Ovary (tissue), 9 donors: ENCODE measurements around the gene SMARCB1. TPM values are rescaled to one million over a fixed set of nuclear protein-coding genes. Genes with fewer than 3 reads are reported as not detected.

Experiments used
- DNase-seq, 5 donors: peaks; one replicate each; pipeline ENCODE4 v3.0.0-alpha.2; 2019 to 2020
- H3K27ac ChIP-seq, 2 donors: fragments of 200-600 bp; one replicate each; pipeline versions ENCODE4 v1.5.1 to v1.8.0; 2019 to 2022
- H3K27me3 ChIP-seq: fragments of 200-600 bp; one replicate; pipeline ENCODE4 v1.8.0; 2022
- H3K36me3 ChIP-seq: fragments of 200-600 bp; sonication (generic); one replicate; pipeline ENCODE4 v1.5.1; 2019
- H3K4me1 ChIP-seq: one replicate; pipeline ENCODE4 v1.8.1; 2013; ENCODE audit warnings: mild to moderate bottlenecking, moderate library complexity; ENCODE audit not compliant: insufficient read depth
- H3K4me3 ChIP-seq: fragments of 200-600 bp; sonication (generic); one replicate; pipeline ENCODE4 v1.5.1; 2017
- H3K9me3 ChIP-seq, 2 donors: fragments of 200-600 bp in 1 of 2; sonication (generic) in 1 of 2; one replicate each; pipeline versions ENCODE4 v1.5.1 to v1.8.1; 2013 to 2019; ENCODE audit warnings: mild to moderate bottlenecking in 1 of 2, moderate library complexity in 1 of 2
- CTCF ChIP-seq, 3 donors: fragments of 450-650 bp in 2 of 3; fragments of 200-600 bp in 1 of 3; IDR thresholded peaks; one replicate each; pipeline versions ENCODE4 v1.5.1 to v1.8.0; 2016 to 2022; ENCODE audit warnings: antibody characterized with exemption in 3 of 3, mild to moderate bottlenecking in 1 of 3
- EP300 ChIP-seq: sonication (generic); formaldehyde crosslinking; IDR thresholded peaks from one replicate; pipeline ENCODE4 v1.6.1; 2017; ENCODE audit warnings: antibody characterized with exemption
- POLR2A ChIP-seq: fragments of 450-650 bp; IDR thresholded peaks from one replicate; pipeline ENCODE4 v1.6.1; 2017; ENCODE audit warnings: antibody characterized with exemption, mild to moderate bottlenecking, moderate library complexity
- WGBS, 3 donors: extraction: QIAGEN DNeasy Blood & Tissue Kit in 1 of 3; methylation state at CpG; one replicate each; pipeline versions ENCODE4 v1.1.5 to v1.1.7; 2013 to 2017; 5-methylcytosine and 5-hydroxymethylcytosine counted together
- intact Hi-C, 4 donors: fragments of 100-400 bp; cut with DNase I; formaldehyde crosslinking; loops; one replicate each; pipeline versions ENCODE4 v1.11.0 to v1.15.1; 2022 to 2023
- polyA plus RNA-seq, 2 donors: library from polyadenylated mRNA; stranded (reverse); fragments of 200-250 nt in 1 of 2; fragments of 350-450 nt in 1 of 2; fragmentation: Illumina TruSeq in 1 of 2; extraction: RNeasy Lipid Tissue Mini Kit (QIAGEN cat#74804) in 1 of 2; gene quantifications; one replicate each; pipeline ENCODE4 v1.2.3, GENCODE V29; 2013 to 2014
- total RNA-seq, 7 donors: library from RNA; depleted of rRNA in 2 of 7; stranded (reverse); fragments of >200 nt in 2 of 7; fragmentation: NEBNext Ultra II Directional in 3 of 7; extraction: Animal tissue kit (Norgen Biotek cat#: 25700) in 3 of 7; gene quantifications; one replicate each; pipeline versions ENCODE4 v1.1.0 to v1.2.4, GENCODE V29; 2016 to 2023
- donor health status: DM: no; HTN: no; CAD: no; lungs with moderate emphysema.
- donor health status: DM: no; HTN: no; CAD: no.
- donor health status: Bipolar disorder and iron deficiency.
- donor health status: DM: yes; HTN: yes; CAD: no.
- donor health status: DM: no; HTN: no; CAD: no.
- donor health status: DM: yes; HTN: yes; CAD: no.

The SMARCB1 gene
- total and polyA plus RNA-seq, 9 donors, result 47.1 to 107 (median 87.0) TPM

GRCh38 chr22:23837911-23838680 lies 51.3 kb downstream of the SMARCB1 start:
- Histone ChIP-seq H3K4me1 (peaks cover 12% of the 10 kb centered on the region), H3K4me3 (peak overlapping the region; percentile 17)
- intact Hi-C loops, result no loop called here

GRCh38 chr22:23838681-23839468 lies 52.1 kb downstream of the SMARCB1 start, which contains the start of gene DERL3:
TSS of gene DERL3 (minus strand) at chr22:23839006. CDS start at chr22:23838987, 19 bp downstream.
- intact Hi-C loops, result no loop called here
- Histone ChIP-seq H3K9me3 (no peaks in the 10 kb centered on the region), H3K27ac (no peak within 1 kb of the TSS), H3K4me3 (peak within 1 kb of the TSS; percentile 17), H3K27me3 (no peaks in the 10 kb centered on the region), H3K36me3 (no peaks in the 10 kb centered on the region), H3K4me1 (peaks cover 12% of the 10 kb centered on the region)
- WGBS, 3 donors, result 2 to 5% (median 3%) methylated on average over 55 to 70 of the region's 70 CpGs
- peak; percentile 87 to 95 (median 92) for DNase-seq
- TF ChIP-seq EP300 (no peak), POLR2A (no peak)

More at GRCh38 chr22:23837911-23838680, 51.3 kb downstream of the SMARCB1 start:
- TF ChIP-seq CTCF (IDR thresholded peaks at IDR 0.05) (no peak), EP300 (no peak), POLR2A (no peak)
- H3K27me3 ChIP-seq, result no peaks in the 10 kb centered on the region
- DNase-seq, result peak in 1 of 5 donors; percentile 57
- 58 to 64% (median 60%) methylated on average over 39 to 41 of the region's 41 CpGs for WGBS, 3 donors
- no peak overlapping the region for H3K27ac ChIP-seq
- H3K9me3 ChIP-seq, result no peaks in the 10 kb centered on the region
- H3K36me3 ChIP-seq, result no peaks in the 10 kb centered on the region

- no peaks in the 10 kb centered on the region for H3K27me3 ChIP-seq
- DNase-seq, result no peak
- H3K27ac ChIP-seq, result no peak overlapping the region
- no peak overlapping the region for H3K4me3 ChIP-seq
- H3K9me3 ChIP-seq, result no peaks in the 10 kb centered on the region
- H3K4me1 ChIP-seq, result peaks cover 12% of the 10 kb centered on the region
- intact Hi-C loops, result loop anchor here in 1 of 4 donors (10.0 kb wide), 1 partner anchor 305 kb away; no protein-coding TSS in a partner anchor
- TF ChIP-seq POLR2A (no peak), CTCF (IDR thresholded peaks at IDR 0.05) (no peak), EP300 (no peak)
- H3K36me3 ChIP-seq, result no peaks in the 10 kb centered on the region
- WGBS, 3 donors, result 83 to 92% (median 90%) methylated on average over 7 of the region's 7 CpGs
Observed at GRCh38 chr22:23840026-23840425, 53.3 kb downstream of the SMARCB1 start.

DNA sequence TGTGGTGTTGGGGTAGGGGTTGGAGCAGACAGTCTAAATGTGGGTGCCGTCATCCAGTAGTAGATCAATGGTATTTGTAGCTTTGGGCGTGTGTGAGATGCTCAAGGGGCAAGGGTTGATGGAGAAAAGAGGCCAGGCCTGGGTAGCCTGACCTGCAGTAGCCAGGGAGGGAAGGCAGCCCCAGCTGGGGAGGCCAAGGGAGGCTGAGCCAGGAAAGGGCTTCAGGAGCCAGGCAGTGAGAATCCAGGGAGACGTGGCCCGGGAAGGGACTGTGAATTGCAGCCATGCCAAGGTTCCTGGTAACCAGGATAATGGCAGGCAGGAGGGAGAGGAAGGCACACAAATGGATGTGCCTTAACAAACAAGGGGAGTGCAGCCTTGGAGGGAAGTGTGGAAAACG lies 54.5 kb downstream of the SMARCB1 start:
- no peaks in the 10 kb centered on the region for H3K36me3 ChIP-seq
- WGBS, 3 donors, result 77 to 84% (median 82%) methylated on average over 5 of the region's 5 CpGs
- no peaks in the 10 kb centered on the region for H3K27me3 ChIP-seq
- H3K4me3 ChIP-seq, result no peak overlapping the region
- no peak overlapping the region for H3K27ac ChIP-seq
- no peak for DNase-seq
- intact Hi-C loops, result loop anchor here in 1 of 4 donors (10.0 kb wide), 1 partner anchor 306 kb away; no protein-coding TSS in a partner anchor
- H3K9me3 ChIP-seq, result no peaks in the 10 kb centered on the region
- TF ChIP-seq POLR2A (no peak), CTCF (IDR thresholded peaks at IDR 0.05) (no peak), EP300 (no peak)
- H3K4me1 ChIP-seq, result peaks cover 5% of the 10 kb centered on the region
